K562 (cell line): ENCODE measurements around the gene CTRB2. TPM values are rescaled to one million over a fixed set of nuclear protein-coding genes. Genes with fewer than 3 reads are reported as not detected.

Source experiments
- ATAC-seq: fragments of 200-7000 bp; cut with Tn5 transposase; 3 replicates; pipeline ENCODE4 v1.9.1; 2020; ENCODE audit warnings: moderate library complexity
- BruUV-seq: library from RNA; stranded (reverse); fragments of 400-500 nt; replicated peaks from 2 replicates; lab custom pipeline; 2021; lab: Mats Ljungman, UMichigan
- CTCF ChIA-PET: fragments of 300-600 bp; formaldehyde crosslinking; extraction: SDS; loops from one replicate; lab custom pipeline; 2021; ENCODE audit warnings: low intra/inter-chr PET ratio; lab: Yijun Ruan, JAX
- POLR2A ChIA-PET: fragments of 300-600, 350-650 bp; sonication (Branson Sonifier 250); formaldehyde crosslinking; extraction: SDS; loops from one replicate; lab custom pipeline; 2021; ENCODE audit warnings: antibody characterized with exemption, inconsistent platforms; lab: Yijun Ruan, JAX
- DNase-seq, 4 experiments: peaks; one replicate each; pipeline versions ENCODE4 v3.0.0 to v3.0.0-alpha.2; 2011 to 2018; ENCODE audit warnings: low spot score in 3 of 4, mixed read lengths in 3 of 4; ENCODE audit errors: extremely low read depth in 1 of 4
- FAIRE-seq: peaks from 2 replicates; lab custom pipeline; 2011; peaks lifted over from hg19 to GRCh38; lab: Jason Lieb, UNC
- H2AFZ ChIP-seq: 2 replicates; pipeline ENCODE4 v1.6.0; 2011; ENCODE audit warnings: low read depth, low read length, control low read depth, inconsistent platforms
- H3K27ac ChIP-seq: fragments of 200-600 bp; 3 replicates; pipeline ENCODE4 v1.8.0; 2011; ENCODE audit warnings: low read depth, mild to moderate bottlenecking, control low read depth, inconsistent platforms, low read length, moderate library complexity, mixed read lengths; ENCODE audit errors: extremely low read depth
- H3K27me3 ChIP-seq, 2 experiments: fragments of 300-600 bp in 1 of 2; 2 replicates in 1 of 2; 3 replicates in 1 of 2; pipeline versions ENCODE4 v1.6.0 to v1.8.0; 2011; ENCODE audit warnings: inconsistent platforms in 2 of 2, low read length in 2 of 2, mild to moderate bottlenecking in 1 of 2, mixed read lengths in 1 of 2, moderate library complexity in 1 of 2; ENCODE audit not compliant: control insufficient read depth in 2 of 2, insufficient read depth in 2 of 2
- H3K36me3 ChIP-seq: fragments of 300-600 bp; 3 replicates; pipeline ENCODE4 v1.8.0; 2011; ENCODE audit warnings: mild to moderate bottlenecking, low read length, inconsistent platforms; ENCODE audit not compliant: control insufficient read depth, insufficient read depth
- H3K4me1 ChIP-seq, 2 experiments: fragments of 200-600 bp in 1 of 2; replicated peaks in 1 of 2; 2 replicates in 1 of 2; 3 replicates in 1 of 2; pipeline versions ENCODE4 v1.5.1 to v1.8.0; 2011; ENCODE audit warnings: inconsistent platforms in 2 of 2, low read length in 2 of 2, mild to moderate bottlenecking in 1 of 2, mixed read lengths in 1 of 2, moderate library complexity in 1 of 2; ENCODE audit not compliant: control insufficient read depth in 2 of 2, insufficient read depth in 2 of 2
- H3K4me2 ChIP-seq: 2 replicates; pipeline ENCODE4 v1.6.1; 2011; ENCODE audit warnings: low read length, control low read depth, inconsistent platforms, mixed read lengths; ENCODE audit not compliant: insufficient read depth
- H3K4me3 ChIP-seq: fragments of 200-600 bp; sonication (generic), shearing (Covaris generic); 2 replicates; pipeline ENCODE4 v1.5.1; 2016; ENCODE audit warnings: control low read depth, inconsistent platforms
- H3K79me2 ChIP-seq: fragments of 200-600 bp; 3 replicates; pipeline ENCODE4 v1.8.0; 2011; ENCODE audit warnings: low read length, inconsistent platforms; ENCODE audit not compliant: control insufficient read depth, insufficient read depth
- H3K9ac ChIP-seq, 2 experiments: 2 replicates each; pipeline versions ENCODE4 v1.6.0 to v1.6.1; 2011; ENCODE audit warnings: low read depth in 2 of 2, low read length in 2 of 2, control low read depth in 1 of 2, inconsistent platforms in 1 of 2, mild to moderate bottlenecking in 1 of 2, mixed read lengths in 1 of 2; ENCODE audit not compliant: insufficient read depth in 1 of 2
- H3K9me1 ChIP-seq: one replicate; pipeline ENCODE4 v1.6.0; 2011; ENCODE audit warnings: inconsistent platforms, mild to moderate bottlenecking, low read length, moderate library complexity; ENCODE audit not compliant: control insufficient read depth, insufficient read depth
- H3K9me3 ChIP-seq: replicated peaks from 2 replicates; pipeline ENCODE4 v1.5.1; 2011; ENCODE audit warnings: low read depth, low read length, inconsistent platforms; ENCODE audit not compliant: control insufficient read depth, insufficient read depth
- H4K20me1 ChIP-seq: replicated peaks from 2 replicates; pipeline ENCODE4 v1.6.1; 2011; ENCODE audit warnings: low read length, inconsistent platforms, mixed read lengths; ENCODE audit not compliant: control insufficient read depth, insufficient read depth
- BDP1 ChIP-seq: IDR thresholded peaks from 3 replicates; pipeline ENCODE4 v1.6.1; 2011; ENCODE audit not compliant: insufficient read length, insufficient read depth
- BRF2 ChIP-seq: IDR thresholded peaks from 3 replicates; pipeline ENCODE4 v1.6.1; 2011; ENCODE audit warnings: borderline replicate concordance, mild to moderate bottlenecking; ENCODE audit not compliant: insufficient read length, insufficient read depth
- KLF16 ChIP-seq: IDR thresholded peaks from 2 replicates; pipeline ENCODE4 v1.6.1; 2016; ENCODE audit warnings: antibody characterized with exemption
- SRSF3 ChIP-seq: fragments of 200-400 bp; formaldehyde crosslinking; IDR thresholded peaks from 2 replicates; pipeline ENCODE4 v1.6.1; 2016; ENCODE audit warnings: mild to moderate bottlenecking, low read length, moderate library complexity; ENCODE audit not compliant: insufficient read depth
- THAP12 ChIP-seq: fragments of 250-450 bp; sonication (Bioruptor Pico); IDR thresholded peaks from 2 replicates; pipeline ENCODE4 v1.9.0; 2021; ENCODE audit warnings: mild to moderate bottlenecking, inconsistent platforms
- UBTF ChIP-seq, 2 experiments: IDR thresholded peaks; 2 replicates each; pipeline ENCODE4 v1.6.1; 2012; ENCODE audit warnings: improper control_type of control experiment in 2 of 2, low read depth in 2 of 2, low read length in 2 of 2, borderline replicate concordance in 1 of 2
- ZNF561 ChIP-seq: fragments of 450-650 bp; formaldehyde crosslinking; conservative IDR thresholded peaks from 2 replicates; pipeline ENCODE4 v1.4.0; 2020; ENCODE audit warnings: mild to moderate bottlenecking, moderate library complexity
- ZNF583 ChIP-seq: fragments of 250-450 bp; sonication (Bioruptor Pico); IDR thresholded peaks from 2 replicates; pipeline ENCODE4 v1.4.0; 2020
- WGBS: fragments of 100-300 bp; shearing (Covaris generic); methylation state at CpG from one replicate; pipeline ENCODE4 v1.1.6; 2016; ENCODE audit warnings: low coverage, mixed read lengths; ENCODE audit not compliant: insufficient coverage; ENCODE audit errors: missing lambda C conversion rate; 5-methylcytosine and 5-hydroxymethylcytosine counted together
- in situ Hi-C: fragments of 300-500 bp; cut with MboI; formaldehyde crosslinking; loops from 4 replicates; pipeline ENCODE4 v1.15.0; 2018; ENCODE audit warnings: inconsistent platforms, mixed read lengths
- intact Hi-C: fragments of 100-400 bp; cut with micrococcal nuclease; formaldehyde crosslinking; loops from 2 replicates; pipeline ENCODE4 v1.14.2; 2022
- polyA plus RNA-seq, 8 experiments: library from polyadenylated mRNA; depleted of rRNA in 4 of 8; stranded (reverse) in 5 of 8; unstranded in 3 of 8; fragments of >200 nt; fragmentation: Nextera tagmentation in 2 of 8; fragmentation: Illumina TruSeq in 1 of 8; extraction: Ambion mirVana in 2 of 8; extraction: Trizol in 1 of 8; gene quantifications; 2 replicates each; pipeline versions ENCODE4 v1.2.1 to v1.2.3, GENCODE V29; 2011 to 2014; ENCODE audit warnings: inconsistent platforms in 1 of 8, missing spikeins in 1 of 8
- total RNA-seq, 7 experiments: library from RNA; depleted of rRNA in 6 of 7; stranded (reverse); fragments of >200 nt in 6 of 7; fragmentation: Illumina TruSeq in 2 of 7; extraction: Trizol in 2 of 7; gene quantifications; 2 replicates each; pipeline versions ENCODE4 v1.2.1 to v1.2.3, GENCODE V29; 2011 to 2021; ENCODE audit warnings: low replicate concordance in 1 of 7

CTRB2 gene
- total and polyA plus RNA-seq, 9 of the 15 experiments (the other 6 are each of a cell fraction or from before 2014, with no cell fraction given): 5.1 TPM; not detected in 8

GRCh38 chr16:75231570-75231969 lies 24.6 kb upstream of the CTRB2 start:
- DNase-seq (no peak), FAIRE-seq (no peak), ATAC-seq (no peak)
- Histone ChIP-seq H3K4me3 (no peak overlapping the region), H3K27ac (no peak overlapping the region), H4K20me1 (0 out of 2 replicates have a peak, but pooled peaks cover 13% of the 10 kb centered on the region), H3K9me3 (no peaks in the 10 kb centered on the region), H3K9me1 (peaks cover 9% of the 10 kb centered on the region), H3K4me1 (peaks cover 0 to 34% of the 10 kb centered on the region in 2 experiments; a peak in 3 of 5 replicates), H3K9ac (no peak overlapping the region), H3K36me3 (peaks cover 43% of the 10 kb centered on the region; the same call in 2 of the 3 replicates), H3K4me2 (no peak overlapping the region), H3K79me2 (no peaks in the 10 kb centered on the region), H3K27me3 (no peaks in the 10 kb centered on the region; a peak in 1 of 5 replicates), H2AFZ (no peak overlapping the region)
- in situ Hi-C loops (no loop called here), intact Hi-C loops (loop anchor here (5.0 kb wide), 4 partner anchors 34 to 531 kb away; no protein-coding TSS in a partner anchor)
- POLR2A ChIA-PET: no interaction called here
- CTCF ChIA-PET: no interaction called here
- WGBS: 79% methylated on average over 7 of the region's 11 CpGs
- TF ChIP-seq BDP1 (no peak), BRF2 (no peak), KLF16 (no peak), ZNF583 (no peak), THAP12 (CRISPR knock-in tag) (no peak), ZNF561 (CRISPR knock-in tag) (no peak), UBTF (IDR thresholded peaks at IDR 0.05; ENCODE audit: borderline replicate concordance in 1 of 2, low read depth in 2 of 2, low read length in 2 of 2) (no peak), SRSF3 (no peak)
- BruUV-seq: no TSS peak
